ENCODE results near the gene ATG12.

GRCh38 chr5:115807654-115808052 is 33.7 kb downstream of the ATG12 start:
- TF ChIP-seq CTCF (IDR thresholded peaks at IDR 0.05): no peak
- no peak for TF ChIP-seq ZNF138 (CRISPR knock-in tag; conservative IDR thresholded peaks at IDR 0.05)
- TF ChIP-seq NR3C1 (CRISPR knock-in tag; conservative IDR thresholded peaks at IDR 0.05; ENCODE audit: low read depth): no peak
- no peak for TF ChIP-seq E2F1 (CRISPR knock-in tag; IDR thresholded peaks at IDR 0.05)
- TF ChIP-seq ATF3 (CRISPR knock-in tag; conservative IDR thresholded peaks at IDR 0.05): no peak
- no peak for TF ChIP-seq ELF4 (CRISPR knock-in tag; IDR thresholded peaks at IDR 0.05; ENCODE audit: low read depth)
- no peak for TF ChIP-seq MAX (CRISPR knock-in tag; IDR thresholded peaks at IDR 0.05)
- no peak for TF ChIP-seq PREB (CRISPR knock-in tag; IDR thresholded peaks at IDR 0.05; ENCODE audit: borderline replicate concordance)

Measured in WTC11 (cell line).